Neural cell (in vitro differentiated cells): ENCODE data around the gene PRXL2A. TPM values are rescaled to one million over a fixed set of nuclear protein-coding genes. Genes with fewer than 3 reads are reported as not detected.

Source experiments
- H2AFZ ChIP-seq: fragments of 200-600, 300-800 bp; sonication (generic), shearing (Covaris generic); 2 replicates; pipeline ENCODE4 v1.6.0; 2014; ENCODE audit warnings: low read depth, mild to moderate bottlenecking, antibody characterized with exemption, low read length, moderate library complexity
- H3F3A ChIP-seq: fragments of 200-600 bp; shearing (Covaris generic); 2 replicates; pipeline ENCODE4 v1.6.1; 2016; ENCODE audit warnings: mild to moderate bottlenecking, moderate library complexity, mixed read lengths, antibody characterized with exemption, low read length; ENCODE audit not compliant: insufficient read depth, poor library complexity, severe bottlenecking
- H3K27ac ChIP-seq: fragments of 200-600, 300-800 bp; sonication (generic), shearing (Covaris generic); 2 replicates; pipeline ENCODE4 v1.5.1; 2014; ENCODE audit warnings: mild to moderate bottlenecking, low read length, moderate library complexity
- H3K27me3 ChIP-seq: fragments of 300-800, 200-600 bp; sonication (generic), shearing (Covaris generic); 2 replicates; pipeline ENCODE4 v1.6.0; 2014; ENCODE audit warnings: mild to moderate bottlenecking, low read depth, low read length, moderate library complexity; ENCODE audit not compliant: insufficient read depth
- H3K36me3 ChIP-seq: fragments of 300-800, 200-600 bp; sonication (generic), shearing (Covaris generic); 2 replicates; pipeline ENCODE4 v1.5.1; 2014; ENCODE audit warnings: mild to moderate bottlenecking, antibody characterized with exemption, low read length, moderate library complexity; ENCODE audit not compliant: insufficient read depth
- H3K4me2 ChIP-seq: fragments of 300-800, 200-600 bp; sonication (generic), shearing (Covaris generic); 2 replicates; pipeline ENCODE4 v1.6.0; 2014; ENCODE audit warnings: mild to moderate bottlenecking, low read length
- H3K4me3 ChIP-seq: fragments of 300-800, 200-600 bp; sonication (generic), shearing (Covaris generic); 2 replicates; pipeline ENCODE4 v1.5.1; 2014; ENCODE audit warnings: mild to moderate bottlenecking, low read length, moderate library complexity
- H3K79me2 ChIP-seq: fragments of 200-600 bp; shearing (Covaris generic); replicated peaks from 2 replicates; pipeline ENCODE4 v1.6.0; 2014; ENCODE audit warnings: mild to moderate bottlenecking, low read length, moderate library complexity; ENCODE audit not compliant: insufficient read depth
- H3K9ac ChIP-seq: fragments of 300-800, 200-600 bp; sonication (generic), shearing (Covaris generic); 2 replicates; pipeline ENCODE4 v1.6.1; 2016; ENCODE audit warnings: mild to moderate bottlenecking, low read length, mixed read lengths
- H3K9me2 ChIP-seq: fragments of 200-600 bp; shearing (Covaris generic); 2 replicates; pipeline ENCODE4 v1.6.1; 2016; ENCODE audit warnings: mild to moderate bottlenecking, low read length, mixed read lengths; ENCODE audit not compliant: insufficient read depth
- H3K9me3 ChIP-seq: fragments of 200-600, 300-800 bp; sonication (generic), shearing (Covaris generic); 2 replicates; pipeline ENCODE4 v1.6.1; 2016; ENCODE audit warnings: mild to moderate bottlenecking, mixed run types, low read length, moderate library complexity, mixed read lengths
- H4K20me1 ChIP-seq: fragments of 200-600 bp; shearing (Covaris generic); 2 replicates; pipeline ENCODE4 v1.6.1; 2016; ENCODE audit warnings: mild to moderate bottlenecking, mixed run types; ENCODE audit not compliant: insufficient read depth
- EP300 ChIP-seq: fragments of 450-650 bp; conservative IDR thresholded peaks from 2 replicates; pipeline ENCODE4 v1.6.1; 2014; ENCODE audit warnings: antibody characterized with exemption, mild to moderate bottlenecking, moderate library complexity; ENCODE audit not compliant: poor library complexity, severe bottlenecking
- EZH2 ChIP-seq: fragments of 200-600, 300-800 bp; shearing (Covaris generic), sonication (generic); IDR thresholded peaks from 2 replicates; pipeline ENCODE4 v1.6.1; 2014; ENCODE audit warnings: antibody characterized with exemption, low read length, borderline replicate concordance, mild to moderate bottlenecking; ENCODE audit not compliant: insufficient read depth, poor library complexity, severe bottlenecking
- MXI1 ChIP-seq: fragments of 450-650 bp; conservative IDR thresholded peaks from 2 replicates; pipeline ENCODE4 v1.6.1; 2014; ENCODE audit warnings: antibody characterized with exemption, mild to moderate bottlenecking; ENCODE audit not compliant: poor library complexity, severe bottlenecking
- POLR2AphosphoS5 ChIP-seq: IDR thresholded peaks from 2 replicates; pipeline ENCODE4 v1.6.1; 2012
- RAD21 ChIP-seq: fragments of 450-650 bp; conservative IDR thresholded peaks from 2 replicates; pipeline ENCODE4 v1.6.1; 2014; ENCODE audit warnings: antibody characterized with exemption, mild to moderate bottlenecking, moderate library complexity
- SMC3 ChIP-seq: fragments of 450-650 bp; conservative IDR thresholded peaks from 2 replicates; pipeline ENCODE4 v1.6.1; 2014; ENCODE audit warnings: antibody characterized with exemption, mild to moderate bottlenecking, moderate library complexity; ENCODE audit not compliant: poor library complexity
- TAF1 ChIP-seq: IDR thresholded peaks from 2 replicates; pipeline ENCODE4 v1.6.1; 2012; ENCODE audit warnings: low read depth
- polyA plus RNA-seq: library from polyadenylated mRNA; depleted of rRNA; stranded (reverse); fragments of >200 nt; gene quantifications from 2 replicates; pipeline ENCODE4 v1.2.3, GENCODE V29; 2014
- TF ChIP-seq, protein P1 (sequence below): IDR thresholded peaks from 2 replicates; pipeline ENCODE4 v1.6.1; 2012; ENCODE audit warnings: borderline replicate concordance
- TF ChIP-seq, protein P2 (sequence below): fragments of 450-650 bp; IDR thresholded peaks from 2 replicates; pipeline ENCODE4 v1.5.1; 2014; ENCODE audit warnings: antibody characterized with exemption, mild to moderate bottlenecking, moderate library complexity; ENCODE audit not compliant: poor library complexity, severe bottlenecking

PRXL2A gene
- polyA plus RNA-seq, 1 donor from 2014 or later, result 60.5 TPM

DNA sequence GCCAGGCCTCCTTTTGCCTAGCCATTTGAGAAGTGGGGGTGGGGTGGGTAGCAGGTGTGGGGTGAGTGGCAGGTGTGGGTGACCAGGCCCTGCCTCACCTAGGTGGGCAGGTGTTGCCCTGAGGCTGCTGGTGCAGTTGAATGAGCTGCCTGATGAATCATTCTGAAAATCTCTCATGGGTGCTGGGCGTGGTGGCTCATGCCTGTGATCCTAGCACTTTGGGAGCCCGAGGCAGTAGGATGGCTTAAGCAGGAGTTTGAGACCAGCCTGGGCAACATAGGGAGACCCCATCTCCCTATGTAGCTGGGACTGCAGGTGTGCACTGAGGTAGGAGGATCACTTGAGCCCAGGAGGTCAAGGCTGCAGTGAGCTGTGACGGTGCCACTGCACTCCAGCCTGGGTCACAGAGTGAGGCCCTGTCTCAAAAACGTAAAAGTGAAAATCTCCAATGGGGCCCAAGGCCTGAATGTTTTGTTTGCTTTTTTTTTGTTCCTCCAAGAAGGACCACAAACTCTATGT, 63.4 kb downstream of the PRXL2A start:
- H3K4me2 ChIP-seq, result no peak overlapping the region
- no peaks in the 10 kb centered on the region for H3K9me2 ChIP-seq
- TF ChIP-seq RAD21 (no peak), MXI1 (no peak), EZH2 (no peak), POLR2AphosphoS5 (no peak), EP300 (no peak), SMC3 (no peak), TAF1 (no peak)
- TF ChIP-seq, protein P1, sequence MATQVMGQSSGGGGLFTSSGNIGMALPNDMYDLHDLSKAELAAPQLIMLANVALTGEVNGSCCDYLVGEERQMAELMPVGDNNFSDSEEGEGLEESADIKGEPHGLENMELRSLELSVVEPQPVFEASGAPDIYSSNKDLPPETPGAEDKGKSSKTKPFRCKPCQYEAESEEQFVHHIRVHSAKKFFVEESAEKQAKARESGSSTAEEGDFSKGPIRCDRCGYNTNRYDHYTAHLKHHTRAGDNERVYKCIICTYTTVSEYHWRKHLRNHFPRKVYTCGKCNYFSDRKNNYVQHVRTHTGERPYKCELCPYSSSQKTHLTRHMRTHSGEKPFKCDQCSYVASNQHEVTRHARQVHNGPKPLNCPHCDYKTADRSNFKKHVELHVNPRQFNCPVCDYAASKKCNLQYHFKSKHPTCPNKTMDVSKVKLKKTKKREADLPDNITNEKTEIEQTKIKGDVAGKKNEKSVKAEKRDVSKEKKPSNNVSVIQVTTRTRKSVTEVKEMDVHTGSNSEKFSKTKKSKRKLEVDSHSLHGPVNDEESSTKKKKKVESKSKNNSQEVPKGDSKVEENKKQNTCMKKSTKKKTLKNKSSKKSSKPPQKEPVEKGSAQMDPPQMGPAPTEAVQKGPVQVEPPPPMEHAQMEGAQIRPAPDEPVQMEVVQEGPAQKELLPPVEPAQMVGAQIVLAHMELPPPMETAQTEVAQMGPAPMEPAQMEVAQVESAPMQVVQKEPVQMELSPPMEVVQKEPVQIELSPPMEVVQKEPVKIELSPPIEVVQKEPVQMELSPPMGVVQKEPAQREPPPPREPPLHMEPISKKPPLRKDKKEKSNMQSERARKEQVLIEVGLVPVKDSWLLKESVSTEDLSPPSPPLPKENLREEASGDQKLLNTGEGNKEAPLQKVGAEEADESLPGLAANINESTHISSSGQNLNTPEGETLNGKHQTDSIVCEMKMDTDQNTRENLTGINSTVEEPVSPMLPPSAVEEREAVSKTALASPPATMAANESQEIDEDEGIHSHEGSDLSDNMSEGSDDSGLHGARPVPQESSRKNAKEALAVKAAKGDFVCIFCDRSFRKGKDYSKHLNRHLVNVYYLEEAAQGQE, result no peak
- TF ChIP-seq, protein P2, sequence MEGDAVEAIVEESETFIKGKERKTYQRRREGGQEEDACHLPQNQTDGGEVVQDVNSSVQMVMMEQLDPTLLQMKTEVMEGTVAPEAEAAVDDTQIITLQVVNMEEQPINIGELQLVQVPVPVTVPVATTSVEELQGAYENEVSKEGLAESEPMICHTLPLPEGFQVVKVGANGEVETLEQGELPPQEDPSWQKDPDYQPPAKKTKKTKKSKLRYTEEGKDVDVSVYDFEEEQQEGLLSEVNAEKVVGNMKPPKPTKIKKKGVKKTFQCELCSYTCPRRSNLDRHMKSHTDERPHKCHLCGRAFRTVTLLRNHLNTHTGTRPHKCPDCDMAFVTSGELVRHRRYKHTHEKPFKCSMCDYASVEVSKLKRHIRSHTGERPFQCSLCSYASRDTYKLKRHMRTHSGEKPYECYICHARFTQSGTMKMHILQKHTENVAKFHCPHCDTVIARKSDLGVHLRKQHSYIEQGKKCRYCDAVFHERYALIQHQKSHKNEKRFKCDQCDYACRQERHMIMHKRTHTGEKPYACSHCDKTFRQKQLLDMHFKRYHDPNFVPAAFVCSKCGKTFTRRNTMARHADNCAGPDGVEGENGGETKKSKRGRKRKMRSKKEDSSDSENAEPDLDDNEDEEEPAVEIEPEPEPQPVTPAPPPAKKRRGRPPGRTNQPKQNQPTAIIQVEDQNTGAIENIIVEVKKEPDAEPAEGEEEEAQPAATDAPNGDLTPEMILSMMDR, result no peak
- peaks cover 77% of the 10 kb centered on the region for H3K79me2 ChIP-seq
- H3K9ac ChIP-seq, result no peak overlapping the region
- H3F3A ChIP-seq, result no peaks in the 10 kb centered on the region
- no peaks in the 10 kb centered on the region for H3K27me3 ChIP-seq
- no peak overlapping the region for H2AFZ ChIP-seq
- no peaks in the 10 kb centered on the region for H3K36me3 ChIP-seq
- no peak overlapping the region for H3K27ac ChIP-seq
- no peaks in the 10 kb centered on the region for H3K9me3 ChIP-seq
- no peaks in the 10 kb centered on the region for H4K20me1 ChIP-seq
- H3K4me3 ChIP-seq, result no peak overlapping the region

DNA sequence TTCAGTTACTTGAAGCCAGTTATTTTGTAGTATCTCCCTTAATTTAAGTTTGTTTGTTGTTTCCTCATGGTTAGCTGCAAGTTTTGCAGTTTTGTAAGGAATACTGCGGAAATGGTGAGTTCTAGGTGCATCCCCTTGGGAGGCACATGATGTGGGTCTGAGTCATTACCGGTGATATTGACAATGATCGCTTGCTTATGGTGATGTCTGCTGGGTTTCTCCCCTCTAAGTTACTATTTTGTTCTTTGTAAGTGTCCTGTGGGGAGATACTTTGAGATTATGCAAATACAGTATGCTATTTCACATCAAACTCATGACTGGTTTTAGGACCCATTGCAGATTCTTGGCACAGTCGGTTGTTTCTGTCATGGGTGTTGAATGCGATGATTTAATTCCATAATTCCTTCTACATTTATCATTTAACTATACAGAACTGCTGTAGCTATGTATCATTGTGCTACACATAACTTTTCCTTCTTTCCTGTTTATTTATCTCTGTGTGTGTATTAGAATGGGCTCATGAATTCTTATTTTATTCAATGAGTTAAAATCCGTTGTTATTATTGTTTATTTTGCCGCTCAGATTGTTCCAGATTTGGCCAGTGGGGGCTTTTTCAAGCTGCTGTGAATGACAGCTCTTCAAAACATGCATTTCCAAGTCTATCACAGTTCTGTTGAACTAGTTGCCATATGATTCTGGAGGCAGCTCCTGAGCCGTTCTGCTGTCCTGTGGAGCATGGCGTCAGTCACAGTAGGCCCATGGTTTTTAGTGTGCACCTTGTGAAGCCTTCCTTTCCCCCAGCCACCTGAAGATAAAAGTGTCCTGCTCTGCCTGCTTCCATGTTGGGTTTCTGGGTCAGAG, 64.1 kb downstream of the PRXL2A start:
- no peaks in the 10 kb centered on the region for H3K36me3 ChIP-seq
- H4K20me1 ChIP-seq, result no peaks in the 10 kb centered on the region
- no peaks in the 10 kb centered on the region for H3K9me2 ChIP-seq
- TF ChIP-seq TAF1 (no peak), RAD21 (no peak), EZH2 (no peak), SMC3 (no peak), EP300 (no peak), POLR2AphosphoS5 (no peak), MXI1 (no peak)
- TF ChIP-seq, protein P1, result no peak
- TF ChIP-seq, protein P2, result no peak
- H3K27me3 ChIP-seq, result no peaks in the 10 kb centered on the region
- H3K9me3 ChIP-seq, result no peaks in the 10 kb centered on the region
- no peak overlapping the region for H3K4me3 ChIP-seq
- no peak overlapping the region for H3K27ac ChIP-seq
- H3K79me2 ChIP-seq, result peaks cover 75% of the 10 kb centered on the region
- no peak overlapping the region for H3K4me2 ChIP-seq
- no peak overlapping the region for H2AFZ ChIP-seq
- no peaks in the 10 kb centered on the region for H3F3A ChIP-seq
- no peak overlapping the region for H3K9ac ChIP-seq
